Activated naive CD4-positive, alpha-beta T cell treated with anti-CD3 and anti-CD28 coated beads for 36 hours (primary cell): ENCODE data around the gene DISP1. TPM values are rescaled to one million over a fixed set of nuclear protein-coding genes. Genes with fewer than 3 reads are reported as not detected.

Experiments used
- CTCF ChIA-PET: fragments of 350-600 bp; sonication (Branson Sonifier 250); formaldehyde crosslinking; loops from one replicate; lab custom pipeline; 2021; ENCODE audit warnings: antibody characterized with exemption; lab: Charles Lee
- DNase-seq: peaks from one replicate; pipeline ENCODE4 v3.0.0-alpha.2; 2020
- H3K27ac Mint-ChIP-seq: one replicate; pipeline ENCODE4 v1.8.0; 2021; ENCODE audit warnings: mild to moderate bottlenecking, mixed read lengths
- H3K27me3 Mint-ChIP-seq: one replicate; pipeline ENCODE4 v1.8.0; 2021; ENCODE audit warnings: low read depth, mixed read lengths
- H3K36me3 Mint-ChIP-seq: one replicate; pipeline ENCODE4 v1.8.0; 2021; ENCODE audit warnings: low read depth, mixed read lengths
- H3K4me1 Mint-ChIP-seq: one replicate; pipeline ENCODE4 v1.8.0; 2021; ENCODE audit warnings: low read depth, mixed read lengths
- H3K4me3 Mint-ChIP-seq: one replicate; pipeline ENCODE4 v1.8.0; 2021; ENCODE audit warnings: mild to moderate bottlenecking, moderate library complexity, mixed read lengths
- H3K9me3 Mint-ChIP-seq: one replicate; pipeline ENCODE4 v1.8.0; 2021; ENCODE audit warnings: mixed read lengths
- intact Hi-C: fragments of 100-400 bp; cut with micrococcal nuclease; formaldehyde crosslinking; loops from one replicate; pipeline ENCODE4 v1.15.1; 2023
- total RNA-seq, 2 experiments: library from RNA; stranded (reverse); gene quantifications; one replicate each; pipeline ENCODE4 v1.2.3, GENCODE V29; 2021

Gene DISP1
- total RNA-seq, 2 experiments from 2014 or later, result 0.93 to 0.94 TPM

GRCh38 chr1:222801067-222801466 is 13.8 kb upstream of the DISP1 start:
- H3K36me3 Mint-ChIP-seq, result no peaks in the 10 kb centered on the region
- H3K9me3 Mint-ChIP-seq, result no peaks in the 10 kb centered on the region
- no peak overlapping the region for H3K4me3 Mint-ChIP-seq
- peaks cover 5% of the 10 kb centered on the region for H3K4me1 Mint-ChIP-seq
- DNase-seq, result no peak
- peaks cover 3% of the 10 kb centered on the region for H3K27me3 Mint-ChIP-seq
- H3K27ac Mint-ChIP-seq, result no peak overlapping the region
- intact Hi-C loops, result no loop called here
- CTCF ChIA-PET, result interaction anchor here (0.6 kb wide), 1 partner anchor 51 kb away, joined by 6 read pairs; no protein-coding TSS in a partner anchor

DNA sequence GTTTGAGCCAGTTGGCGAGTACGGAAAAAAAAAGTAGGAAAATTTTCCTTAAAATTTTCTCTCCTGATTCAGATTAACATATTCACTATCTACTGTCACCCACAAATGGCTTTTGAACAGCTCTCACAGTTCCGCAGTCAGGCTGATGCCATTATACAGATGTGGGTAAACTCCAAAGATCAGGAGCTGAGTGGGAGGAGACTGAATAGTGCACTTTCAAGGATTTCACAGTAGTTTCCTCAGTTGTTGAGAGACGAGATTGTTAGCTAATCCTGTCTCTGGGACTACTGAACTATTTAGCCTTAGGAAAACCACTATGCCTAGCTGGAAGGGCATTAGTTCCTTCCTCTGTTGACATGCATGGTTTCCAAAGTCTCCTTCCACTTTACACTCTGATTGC is 3.2 kb upstream of the DISP1 start:
- Mint-ChIP-seq H3K27ac (no peak overlapping the region), H3K4me1 (peaks cover 13% of the 10 kb centered on the region), H3K27me3 (no peaks in the 10 kb centered on the region), H3K9me3 (no peaks in the 10 kb centered on the region), H3K36me3 (no peaks in the 10 kb centered on the region), H3K4me3 (no peak overlapping the region)
- DNase-seq, result no peak
- CTCF ChIA-PET, result interaction anchor here (0.7 kb wide), 1 partner anchor 23 kb away, joined by 6 read pairs; no protein-coding TSS in a partner anchor
- intact Hi-C loops, result loop anchor here (10.0 kb wide), 1 partner anchor 227 kb away; the partner anchor contains the start of gene TAF1A

GRCh38 chr1:222813866-222814535 is 838 bp upstream of the DISP1 start:
- peak overlapping the region; percentile 88 for H3K4me3 Mint-ChIP-seq
- H3K9me3 Mint-ChIP-seq, result no peaks in the 10 kb centered on the region
- CTCF ChIA-PET, result no interaction called here
- DNase-seq, result no peak
- peaks cover 21% of the 10 kb centered on the region for H3K4me1 Mint-ChIP-seq
- no peaks in the 10 kb centered on the region for H3K36me3 Mint-ChIP-seq
- H3K27me3 Mint-ChIP-seq, result no peaks in the 10 kb centered on the region
- peak overlapping the region; percentile 82 for H3K27ac Mint-ChIP-seq
- intact Hi-C loops, result loop anchor here (2.0 to 10.0 kb wide), 2 partner anchors 83 to 229 kb away; partner anchors contain the start of gene TAF1A

- Mint-ChIP-seq H3K4me1 (peaks cover 21% of the 10 kb centered on the region), H3K27ac (peak overlapping the region; percentile 75), H3K27me3 (no peaks in the 10 kb centered on the region), H3K36me3 (no peaks in the 10 kb centered on the region), H3K4me3 (peak overlapping the region; percentile 88), H3K9me3 (no peaks in the 10 kb centered on the region)
- CTCF ChIA-PET, result no interaction called here
- DNase-seq, result no peak
- intact Hi-C loops, result loop anchor here (1.0 to 10.0 kb wide), 5 partner anchors 65 to 231 kb away; partner anchors contain the start of genes AIDA, BROX and TAF1A
Observed at GRCh38 chr1:222815440-222815765, 564 bp downstream of the DISP1 start.

GRCh38 chr1:222817529-222817928 is 2.7 kb downstream of the DISP1 start:
- no peaks in the 10 kb centered on the region for H3K9me3 Mint-ChIP-seq
- CTCF ChIA-PET, result no interaction called here
- intact Hi-C loops, result loop anchor here (5.0 to 10.0 kb wide), 2 partner anchors 160 to 233 kb away; partner anchors contain the start of gene TAF1A
- peaks cover 28% of the 10 kb centered on the region for H3K4me1 Mint-ChIP-seq
- no peak for DNase-seq
- no peak overlapping the region for H3K4me3 Mint-ChIP-seq
- H3K27ac Mint-ChIP-seq, result no peak overlapping the region
- no peaks in the 10 kb centered on the region for H3K27me3 Mint-ChIP-seq
- no peaks in the 10 kb centered on the region for H3K36me3 Mint-ChIP-seq

DNA sequence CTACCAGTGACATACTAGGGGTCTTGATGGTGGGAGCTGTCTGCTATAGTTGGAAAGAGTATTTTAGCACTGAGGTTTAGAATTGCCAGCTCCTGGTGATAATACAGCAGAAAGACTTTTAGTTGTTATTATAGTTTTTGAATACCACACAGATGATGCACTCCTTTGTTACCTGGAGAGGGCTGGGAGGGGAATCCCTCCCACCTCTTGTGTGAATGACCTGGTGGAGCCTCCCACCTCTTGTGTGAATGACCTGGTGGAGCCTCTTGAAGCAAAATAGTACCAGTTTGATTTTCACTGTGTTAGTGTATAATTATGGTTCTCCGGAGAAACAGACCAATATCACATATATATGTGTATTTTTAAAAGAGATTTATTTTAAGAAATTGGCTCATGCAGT is 3.3 kb downstream of the DISP1 start:
- Mint-ChIP-seq H3K4me3 (no peak overlapping the region), H3K4me1 (peaks cover 32% of the 10 kb centered on the region), H3K36me3 (no peaks in the 10 kb centered on the region), H3K27me3 (no peaks in the 10 kb centered on the region), H3K27ac (no peak overlapping the region), H3K9me3 (no peaks in the 10 kb centered on the region)
- DNase-seq, result no peak
- CTCF ChIA-PET, result no interaction called here
- intact Hi-C loops, result loop anchor here (5.0 to 10.0 kb wide), 2 partner anchors 161 to 233 kb away; partner anchors contain the start of gene TAF1A

- CTCF ChIA-PET, result no interaction called here
- no peaks in the 10 kb centered on the region for H3K36me3 Mint-ChIP-seq
- no peak for DNase-seq
- H3K4me3 Mint-ChIP-seq, result no peak overlapping the region
- no peaks in the 10 kb centered on the region for H3K27me3 Mint-ChIP-seq
- H3K9me3 Mint-ChIP-seq, result no peaks in the 10 kb centered on the region
- intact Hi-C loops, result no loop called here
- H3K4me1 Mint-ChIP-seq, result peaks cover 27% of the 10 kb centered on the region
- H3K27ac Mint-ChIP-seq, result no peak overlapping the region
Observed at GRCh38 chr1:222820171-222820712, 5.4 kb downstream of the DISP1 start.

GRCh38 chr1:222821239-222821638 is 6.4 kb downstream of the DISP1 start:
- DNase-seq, result no peak
- peaks cover 21% of the 10 kb centered on the region for H3K4me1 Mint-ChIP-seq
- CTCF ChIA-PET, result no interaction called here
- H3K27me3 Mint-ChIP-seq, result no peaks in the 10 kb centered on the region
- intact Hi-C loops, result no loop called here
- no peak overlapping the region for H3K27ac Mint-ChIP-seq
- H3K4me3 Mint-ChIP-seq, result no peak overlapping the region
- no peaks in the 10 kb centered on the region for H3K9me3 Mint-ChIP-seq
- no peaks in the 10 kb centered on the region for H3K36me3 Mint-ChIP-seq

DNA sequence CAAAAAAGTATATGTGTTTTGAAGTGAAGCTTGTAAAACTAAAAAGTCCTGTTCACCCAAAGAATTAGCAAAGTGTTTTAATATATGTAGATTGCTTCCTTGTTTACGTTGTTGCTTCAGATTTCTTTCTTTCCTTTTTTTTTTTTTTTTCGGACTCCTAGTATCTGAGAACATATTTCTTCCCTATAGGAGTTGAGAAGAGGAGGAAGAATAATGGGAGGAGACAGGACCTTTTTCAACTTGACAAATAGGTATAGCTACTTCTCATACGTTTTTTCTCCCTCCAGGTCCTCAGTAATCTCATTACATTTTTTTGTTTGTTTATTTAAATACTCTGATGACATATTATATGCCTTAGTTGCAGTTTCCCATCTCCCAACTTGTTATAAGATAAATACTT is 8.9 kb downstream of the DISP1 start:
- Mint-ChIP-seq H3K9me3 (no peaks in the 10 kb centered on the region), H3K36me3 (no peaks in the 10 kb centered on the region), H3K27ac (no peak overlapping the region), H3K4me3 (no peak overlapping the region), H3K27me3 (no peaks in the 10 kb centered on the region), H3K4me1 (peaks cover 11% of the 10 kb centered on the region)
- no peak for DNase-seq
- intact Hi-C loops, result no loop called here
- CTCF ChIA-PET, result interaction anchor here (0.7 to 0.8 kb wide), 2 partner anchors 69 to 158 kb away, joined by 3 to 4 read pairs; no protein-coding TSS in a partner anchor

- Mint-ChIP-seq H3K36me3 (no peaks in the 10 kb centered on the region), H3K9me3 (no peaks in the 10 kb centered on the region), H3K4me3 (no peak overlapping the region), H3K27me3 (no peaks in the 10 kb centered on the region), H3K27ac (no peak overlapping the region), H3K4me1 (peaks cover 11% of the 10 kb centered on the region)
- intact Hi-C loops, result no loop called here
- DNase-seq, result no peak
- CTCF ChIA-PET, result interaction anchor here (0.7 kb wide), 1 partner anchor 159 kb away, joined by 4 read pairs; no protein-coding TSS in a partner anchor
Observed at GRCh38 chr1:222824641-222825040, 9.8 kb downstream of the DISP1 start.

GRCh38 chr1:222828939-222829338 is 14.1 kb downstream of the DISP1 start:
- no peak overlapping the region for H3K27ac Mint-ChIP-seq
- CTCF ChIA-PET, result no interaction called here
- intact Hi-C loops, result no loop called here
- H3K36me3 Mint-ChIP-seq, result peaks cover 5% of the 10 kb centered on the region
- no peak for DNase-seq
- no peaks in the 10 kb centered on the region for H3K9me3 Mint-ChIP-seq
- no peak overlapping the region for H3K4me3 Mint-ChIP-seq
- no peaks in the 10 kb centered on the region for H3K27me3 Mint-ChIP-seq
- no peaks in the 10 kb centered on the region for H3K4me1 Mint-ChIP-seq

GRCh38 chr1:222829868-222830267 is 15.0 kb downstream of the DISP1 start:
- Mint-ChIP-seq H3K4me3 (no peak overlapping the region), H3K4me1 (no peaks in the 10 kb centered on the region), H3K36me3 (peaks cover 5% of the 10 kb centered on the region), H3K27ac (no peak overlapping the region), H3K9me3 (no peaks in the 10 kb centered on the region), H3K27me3 (no peaks in the 10 kb centered on the region)
- no peak for DNase-seq
- intact Hi-C loops, result no loop called here
- CTCF ChIA-PET, result no interaction called here
